Measurements from ENCODE around the gene UNC13A. TPM values are rescaled to one million over a fixed set of nuclear protein-coding genes. Genes with fewer than 3 reads are reported as not detected.
"Not testable (repeated sequence)": the region's sequence is repeated elsewhere in the genome, so short reads cannot be mapped to it uniquely, and the experiment has no call there.

Gene UNC13A
- total RNA-seq, 4 donors from 2014 or later: 0.16 TPM; not detected in 3

- H3K27ac ChIP-seq: no peak overlapping the region
- H3K27me3 ChIP-seq: no peaks in the 10 kb centered on the region
- peaks cover 25% of the 10 kb centered on the region for H3K4me1 ChIP-seq
- no peak for TF ChIP-seq POLR2A (IDR thresholded peaks at IDR 0.05)
- TF ChIP-seq CTCF (IDR thresholded peaks at IDR 0.05): no peak
- TF ChIP-seq EP300 (IDR thresholded peaks at IDR 0.05): no peak
- TF ChIP-seq POLR2AphosphoS5 (IDR thresholded peaks at IDR 0.05): no peak
- H3K36me3 ChIP-seq: peaks cover 64% of the 10 kb centered on the region
- no peak overlapping the region for H3K4me3 ChIP-seq
- no peak for DNase-seq (ENCODE audit: low spot score in 2 of 2)
- H3K9me3 ChIP-seq: no peaks in the 10 kb centered on the region
- 90% methylated on average over 11 of the region's 11 CpGs for WGBS
Measured at GRCh38 chr19:17575871-17576757, 112.0 kb downstream of the UNC13A start.

- no peak overlapping the region for H3K4me3 ChIP-seq
- peaks cover 14% of the 10 kb centered on the region for H3K4me1 ChIP-seq
- no peak for DNase-seq (ENCODE audit: low spot score in 2 of 2)
- WGBS: 93% methylated on average over 6 of the region's 7 CpGs
- H3K27me3 ChIP-seq: no peaks in the 10 kb centered on the region
- peaks cover 77% of the 10 kb centered on the region for H3K36me3 ChIP-seq
- TF ChIP-seq EP300 (IDR thresholded peaks at IDR 0.05) (no peak), POLR2A (IDR thresholded peaks at IDR 0.05) (no peak), CTCF (IDR thresholded peaks at IDR 0.05) (no peak)
- H3K9me3 ChIP-seq: no peaks in the 10 kb centered on the region
- no peak overlapping the region for H3K27ac ChIP-seq
Measured at GRCh38 chr19:17572638-17573037, 115.5 kb downstream of the UNC13A start.

GRCh38 chr19:17570791-17571190 is 117.4 kb downstream of the UNC13A start:
- TF ChIP-seq POLR2A (IDR thresholded peaks at IDR 0.05): no peak
- no peak for TF ChIP-seq EP300 (IDR thresholded peaks at IDR 0.05)
- TF ChIP-seq CTCF (IDR thresholded peaks at IDR 0.05): no peak
- H3K36me3 ChIP-seq: peaks cover 85% of the 10 kb centered on the region
- H3K4me3 ChIP-seq: no peak overlapping the region

GRCh38 chr19:17570291-17570690 is 117.9 kb downstream of the UNC13A start:
- not testable (repeated sequence) for H3K4me3 ChIP-seq; H3K27ac ChIP-seq; H3K9me3 ChIP-seq; H3K27me3 ChIP-seq; DNase-seq (ENCODE audit: low spot score in 2 of 2); H3K4me1 ChIP-seq
- 95% methylated on average over 5 of the region's 5 CpGs for WGBS
- peaks cover 86% of the 10 kb centered on the region for H3K36me3 ChIP-seq

More at GRCh38 chr19:17570791-17571190, 117.4 kb downstream of the UNC13A start:
- 92% methylated on average over 6 of the region's 6 CpGs for WGBS
- Histone ChIP-seq H3K9me3 (no peaks in the 10 kb centered on the region), H3K27ac (no peak overlapping the region), H3K4me1 (no peaks in the 10 kb centered on the region), H3K27me3 (no peaks in the 10 kb centered on the region)
- DNase-seq (ENCODE audit: low spot score in 2 of 2): no peak

GRCh38 chr19:17567940-17568339 is 120.2 kb downstream of the UNC13A start:
- DNase-seq (ENCODE audit: low spot score in 2 of 2): no peak
- no peak overlapping the region for H3K4me3 ChIP-seq
- no peaks in the 10 kb centered on the region for H3K9me3 ChIP-seq
- H3K4me1 ChIP-seq: no peaks in the 10 kb centered on the region
- TF ChIP-seq POLR2A (IDR thresholded peaks at IDR 0.05) (no peak), POLR2AphosphoS5 (IDR thresholded peaks at IDR 0.05) (no peak), CTCF (IDR thresholded peaks at IDR 0.05) (no peak), EP300 (IDR thresholded peaks at IDR 0.05) (no peak)
- H3K36me3 ChIP-seq: peaks cover 88% of the 10 kb centered on the region
- H3K27ac ChIP-seq: no peak overlapping the region
- no CpG with 5 or more reads among the region's 1 CpG for WGBS
- no peaks in the 10 kb centered on the region for H3K27me3 ChIP-seq

Measured in suprapubic skin (tissue), 4 donors.